OCI-LY7 (cell line): Measurements from ENCODE around the gene PPP1R16B. TPM values are rescaled to one million over a fixed set of nuclear protein-coding genes. Genes with fewer than 3 reads are reported as not detected.

ENCODE experiments used
- BruUV-seq: library from RNA; stranded (reverse); fragments of 400-500 nt; replicated peaks from 2 replicates; lab custom pipeline; 2021; lab: Mats Ljungman, UMichigan
- CTCF ChIA-PET: fragments of 300-600 bp; sonication (Branson Sonifier 250); formaldehyde crosslinking; loops from one replicate; lab custom pipeline; 2022; ENCODE audit warnings: antibody characterized with exemption; ENCODE audit not compliant: unreplicated experiment; lab: Charles Lee
- POLR2A ChIA-PET: fragments of 300-600 bp; sonication (Branson Sonifier 250); formaldehyde crosslinking; loops from one replicate; lab custom pipeline; 2022; ENCODE audit warnings: antibody characterized with exemption; lab: Charles Lee
- DNase-seq: peaks from one replicate; pipeline ENCODE4 v3.0.0-alpha.2; 2015; ENCODE audit warnings: low spot score
- H2AFZ ChIP-seq: fragments of 200-600 bp; sonication (generic), shearing (Covaris generic); 2 replicates; pipeline ENCODE4 v1.6.1; 2014; ENCODE audit warnings: mild to moderate bottlenecking, antibody characterized with exemption, low read length, moderate library complexity
- H3K27ac ChIP-seq: fragments of 200-600 bp; sonication (generic); 2 replicates; pipeline ENCODE4 v1.5.1; 2014; ENCODE audit warnings: mixed run types, low read depth, mild to moderate bottlenecking, moderate library complexity, low read length, inconsistent platforms; ENCODE audit not compliant: poor library complexity, severe bottlenecking
- H3K36me3 ChIP-seq: fragments of 200-600 bp; sonication (generic); 2 replicates; pipeline ENCODE4 v1.6.1; 2014; ENCODE audit warnings: mild to moderate bottlenecking, antibody characterized with exemption, low read length, moderate library complexity, mixed read lengths; ENCODE audit not compliant: insufficient read depth
- H3K4me1 ChIP-seq: fragments of 200-600 bp; sonication (generic); 2 replicates; pipeline ENCODE4 v1.5.1; 2014; ENCODE audit warnings: mild to moderate bottlenecking, low read length; ENCODE audit not compliant: insufficient read depth, poor library complexity, severe bottlenecking
- H3K4me2 ChIP-seq: fragments of 200-600 bp; sonication (generic); 2 replicates; pipeline ENCODE4 v1.6.1; 2014; ENCODE audit warnings: mild to moderate bottlenecking, low read length
- H3K4me3 ChIP-seq: fragments of 200-600 bp; sonication (generic); 2 replicates; pipeline ENCODE4 v1.5.1; 2014; ENCODE audit warnings: mild to moderate bottlenecking, low read depth, low read length; ENCODE audit not compliant: poor library complexity, severe bottlenecking
- H3K79me2 ChIP-seq: fragments of 200-600 bp; sonication (generic); 2 replicates; pipeline ENCODE4 v1.6.1; 2016; ENCODE audit warnings: low read depth, mild to moderate bottlenecking, low read length, moderate library complexity, mixed read lengths; ENCODE audit not compliant: insufficient read depth
- H3K9me2 ChIP-seq: fragments of 200-600 bp; sonication (generic); 2 replicates; pipeline ENCODE4 v1.6.1; 2016; ENCODE audit warnings: mild to moderate bottlenecking, low read length, mixed read lengths; ENCODE audit not compliant: insufficient read depth
- H3K9me3 ChIP-seq: fragments of 200-600 bp; sonication (generic); 2 replicates; pipeline ENCODE4 v1.6.1; 2014; ENCODE audit warnings: mild to moderate bottlenecking, mixed run types, low read length, mixed read lengths
- H4K20me1 ChIP-seq: fragments of 200-600 bp; sonication (generic); 2 replicates; pipeline ENCODE4 v1.6.1; 2014; ENCODE audit warnings: mild to moderate bottlenecking, antibody characterized with exemption, low read length, moderate library complexity, mixed read lengths; ENCODE audit not compliant: insufficient read depth
- CTCF ChIP-seq: fragments of 200-600 bp; sonication (generic); conservative IDR thresholded peaks from 2 replicates; pipeline ENCODE4 v1.5.1; 2014; ENCODE audit warnings: mild to moderate bottlenecking, antibody characterized with exemption, low read length, moderate library complexity, mixed read lengths
- EZH2phosphoT487 ChIP-seq: fragments of 200-600 bp; sonication (generic); IDR thresholded peaks from 2 replicates; pipeline ENCODE4 v1.6.1; 2018; ENCODE audit warnings: low read depth, borderline replicate concordance, mild to moderate bottlenecking, mixed run types, antibody characterized with exemption, low read length, moderate library complexity, mixed read lengths
- intact Hi-C: fragments of 100-400 bp; cut with micrococcal nuclease; formaldehyde crosslinking; loops from one replicate; pipeline ENCODE4 v1.10.0; 2022; ENCODE audit not compliant: unreplicated experiment
- total RNA-seq, 2 experiments: library from RNA; depleted of rRNA in 1 of 2; stranded (reverse); fragments of >200 nt in 1 of 2; shearing (Covaris generic) in 1 of 2; gene quantifications; 2 replicates each; pipeline ENCODE4 v1.2.3, GENCODE V29; 2014 to 2022

PPP1R16B gene
- total RNA-seq, 2 experiments from 2014 or later = 45.4 to 49.7 TPM

- Histone ChIP-seq H3K9me3 (no peaks in the 10 kb centered on the region), H3K4me2 (no peak overlapping the region), H3K36me3 (peaks cover 62% of the 10 kb centered on the region), H3K9me2 (no peaks in the 10 kb centered on the region), H3K27ac (no peak overlapping the region), H3K4me1 (no peaks in the 10 kb centered on the region), H3K4me3 (no peak overlapping the region), H2AFZ (no peak overlapping the region), H3K79me2 (no peaks in the 10 kb centered on the region), H4K20me1 (no peaks in the 10 kb centered on the region)
- intact Hi-C loops = no loop called here
- TF ChIP-seq EZH2phosphoT487 (no peak), CTCF (no peak)
- no TSS peak for BruUV-seq
- CTCF ChIA-PET = no interaction called here
- POLR2A ChIA-PET = no interaction called here
- DNase-seq = no peak
Observed at GRCh38 chr20:38915355-38915754, 109.9 kb downstream of the PPP1R16B start.

GRCh38 chr20:38917657-38918056, 112.2 kb downstream of the PPP1R16B start:
- H3K4me2 ChIP-seq = no peak overlapping the region
- POLR2A ChIA-PET = interaction anchor here (0.7 kb wide), 1 partner anchor 112 kb away, joined by 4 read pairs; the partner anchor contains the start of gene PPP1R16B
- no peak for DNase-seq
- TF ChIP-seq CTCF = no peak
- no peak for TF ChIP-seq EZH2phosphoT487
- BruUV-seq = no TSS peak
- H2AFZ ChIP-seq = no peak overlapping the region
- no peaks in the 10 kb centered on the region for H3K79me2 ChIP-seq
- H3K9me3 ChIP-seq = no peaks in the 10 kb centered on the region
- no peak overlapping the region for H3K27ac ChIP-seq
- intact Hi-C loops = no loop called here
- H3K4me3 ChIP-seq = no peak overlapping the region
- no peaks in the 10 kb centered on the region for H3K9me2 ChIP-seq
- peaks cover 59% of the 10 kb centered on the region for H3K36me3 ChIP-seq
- no peaks in the 10 kb centered on the region for H4K20me1 ChIP-seq
- CTCF ChIA-PET = interaction anchor here (1.0 kb wide), 1 partner anchor 8 kb away, joined by 3 read pairs; the partner anchor contains the start of gene FAM83D
- H3K4me1 ChIP-seq = no peaks in the 10 kb centered on the region

- Histone ChIP-seq H3K4me2 (no peak overlapping the region), H3K9me2 (no peaks in the 10 kb centered on the region), H2AFZ (no peak overlapping the region), H3K27ac (no peak overlapping the region), H4K20me1 (no peaks in the 10 kb centered on the region), H3K36me3 (peaks cover 59% of the 10 kb centered on the region), H3K4me1 (no peaks in the 10 kb centered on the region), H3K9me3 (no peaks in the 10 kb centered on the region), H3K79me2 (no peaks in the 10 kb centered on the region), H3K4me3 (no peak overlapping the region)
- no TSS peak for BruUV-seq
- ChIA-PET POLR2A (no interaction called here), CTCF (interaction anchor here (1.0 kb wide), 1 partner anchor 8 kb away, joined by 3 read pairs; the partner anchor contains the start of gene FAM83D)
- no peak for DNase-seq
- intact Hi-C loops = no loop called here
- no peak for TF ChIP-seq CTCF
- TF ChIP-seq EZH2phosphoT487 = no peak
Observed at GRCh38 chr20:38918172-38918571, 112.7 kb downstream of the PPP1R16B start.
